GF-D8 (cell line): Measurements from ENCODE around the gene GRHL3.

Experiments
- DNase-seq: peaks from one replicate; lab custom pipeline; 2025; lab: John Stamatoyannopoulos, UW

Gene GRHL3

GRCh38 chr1:24343412-24344089 is 24.4 kb downstream of the GRHL3 start:
- no peak for DNase-seq

DNA sequence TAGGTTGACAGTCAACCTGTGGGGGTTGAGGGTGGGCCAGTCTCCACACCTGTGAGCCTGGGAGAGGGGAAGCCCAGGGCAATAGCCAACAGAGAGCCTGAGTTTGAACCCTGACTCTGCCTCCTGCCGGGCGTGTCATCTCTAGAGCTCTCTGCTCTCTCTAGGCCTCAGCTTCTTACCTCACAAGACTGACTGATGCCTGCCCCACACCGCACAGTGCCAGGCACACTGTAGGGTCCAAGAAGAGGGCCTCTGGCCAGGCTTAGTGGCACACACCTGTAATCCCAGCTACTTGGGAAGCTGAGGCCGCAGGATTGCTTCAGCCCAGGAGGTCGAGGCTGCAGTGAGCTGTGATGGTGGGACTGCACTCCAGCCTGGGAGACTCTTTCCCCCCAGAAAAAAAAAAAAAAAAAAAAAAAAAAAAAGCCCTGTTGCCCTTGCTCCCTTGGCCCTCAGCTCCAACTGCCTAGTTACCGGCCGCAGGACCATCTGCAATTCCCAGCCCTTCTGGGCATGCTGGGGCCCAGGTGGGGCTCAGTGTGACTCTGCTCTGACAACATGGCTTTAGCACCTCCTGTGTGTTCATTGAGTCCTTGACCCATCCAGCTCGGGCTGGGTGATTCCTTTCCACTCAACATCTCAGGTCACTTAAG is 25.1 kb downstream of the GRHL3 start:
- DNase-seq, result no peak

DNA sequence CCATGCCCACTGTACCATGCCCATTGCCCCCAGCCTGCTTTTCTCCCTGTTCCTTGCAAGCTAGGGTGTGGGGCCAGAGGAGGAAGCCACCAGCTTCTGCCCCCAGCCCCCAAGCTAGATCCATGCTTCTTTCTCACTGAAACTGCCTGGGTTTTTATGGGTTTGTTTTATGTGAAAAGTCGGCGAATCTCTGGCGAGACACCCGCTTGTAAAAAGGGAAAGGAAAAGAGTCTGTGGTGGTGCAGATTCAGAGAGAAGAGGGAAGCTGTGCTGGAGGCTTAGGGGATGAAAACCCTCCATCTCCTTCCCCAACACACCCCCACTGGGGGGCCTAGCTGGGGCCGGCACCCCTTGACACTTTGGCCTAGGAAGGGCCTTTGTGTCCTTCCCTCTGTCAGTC is 26.2 kb downstream of the GRHL3 start:
- DNase-seq, result no peak

DNA sequence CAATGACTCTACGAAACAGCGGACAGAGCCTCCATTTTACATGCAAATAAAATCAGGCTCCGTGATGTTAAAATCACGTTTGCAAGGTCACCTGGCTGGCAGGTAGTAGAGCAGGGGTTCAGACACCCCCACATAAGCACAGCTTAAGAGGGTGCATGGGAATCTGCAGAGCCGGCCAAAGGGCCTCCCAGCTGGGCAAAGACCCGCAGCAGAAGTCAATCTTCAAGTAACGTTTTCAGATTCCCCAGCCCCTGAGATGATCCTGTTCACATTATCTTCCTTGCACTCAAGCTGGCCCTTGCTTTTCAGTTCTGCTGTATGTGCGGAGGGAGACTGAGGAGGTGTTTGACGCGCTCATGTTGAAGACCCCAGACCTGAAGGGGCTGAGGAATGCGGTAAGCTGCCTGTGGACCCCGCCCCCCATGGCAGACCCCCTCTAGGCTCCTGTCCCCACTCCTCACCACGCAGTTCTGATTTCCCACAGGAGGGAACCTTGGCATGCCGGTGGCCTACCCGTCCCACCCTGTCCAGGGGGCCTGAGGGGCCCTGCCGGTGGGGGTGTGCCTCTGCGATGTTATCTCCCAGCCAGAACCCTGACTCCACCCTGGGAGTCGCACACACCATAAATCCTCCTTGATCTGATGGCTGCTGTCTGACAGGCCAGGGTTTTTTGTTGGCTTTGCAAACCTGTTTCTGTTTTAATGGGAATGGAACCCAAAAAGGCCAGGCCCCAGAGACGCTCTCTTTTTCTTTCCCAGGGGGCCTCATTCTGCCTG is 28.2 kb downstream of the GRHL3 start:
- DNase-seq, result no peak

- no peak for DNase-seq
These were observed 29.0 kb downstream of the GRHL3 start for GRCh38 chr1:24348196-24348595.

GRCh38 chr1:24349891-24350290 is 30.7 kb downstream of the GRHL3 start:
- no peak for DNase-seq

GRCh38 chr1:24351247-24351646 is 32.1 kb downstream of the GRHL3 start:
- DNase-seq, result no peak

GRCh38 chr1:24351918-24352627 is 32.9 kb downstream of the GRHL3 start:
- no peak for DNase-seq

DNA sequence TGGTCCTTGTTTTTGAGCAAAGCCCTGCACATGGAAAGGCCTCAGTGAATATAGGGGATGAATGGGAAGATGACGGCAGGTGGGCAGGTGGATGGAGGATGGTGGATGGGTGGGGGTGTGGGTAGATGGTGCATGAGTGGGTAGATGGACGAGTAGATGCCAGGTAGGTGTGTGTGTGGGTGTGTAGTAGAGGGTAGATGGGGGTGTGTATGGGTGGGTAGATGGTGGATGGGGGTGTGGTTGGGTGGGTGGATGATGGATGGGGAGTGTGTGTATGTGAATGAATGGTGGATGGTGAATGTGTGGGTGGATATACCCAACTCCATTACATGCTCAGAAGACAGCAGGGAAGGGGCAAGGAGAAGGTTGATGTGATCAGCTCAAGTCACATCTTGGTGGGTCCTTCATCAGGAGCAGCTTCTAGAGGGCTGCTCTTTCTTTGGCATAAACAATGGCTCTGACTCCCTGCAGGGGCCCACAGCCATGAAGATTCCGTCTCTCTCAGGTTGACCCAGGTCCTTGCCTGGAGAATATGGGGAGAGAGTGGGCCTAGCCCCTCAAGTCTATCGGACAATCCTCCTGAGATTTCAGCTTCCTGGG is 34.2 kb downstream of the GRHL3 start:
- DNase-seq, result no peak

DNA sequence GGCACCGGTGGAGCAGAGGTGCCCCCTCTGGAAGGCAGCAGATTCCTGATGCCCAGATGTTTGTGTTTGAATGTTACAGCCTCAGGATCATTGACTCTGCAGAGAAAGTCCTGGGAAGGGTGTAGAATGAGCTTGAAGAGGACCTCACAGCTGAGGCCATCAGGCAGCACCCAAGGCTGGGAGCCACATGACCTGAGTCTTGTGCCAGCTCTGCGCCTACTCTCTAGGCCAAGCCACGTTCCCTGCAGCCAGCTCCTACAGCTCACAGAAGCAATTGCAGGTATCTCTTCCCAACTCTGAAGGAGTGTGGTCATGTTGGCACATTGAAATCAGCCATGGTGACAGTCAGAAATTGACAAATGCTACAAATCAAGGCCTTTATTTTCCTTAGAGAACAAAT is 36.3 kb downstream of the GRHL3 start:
- DNase-seq, result no peak

DNA sequence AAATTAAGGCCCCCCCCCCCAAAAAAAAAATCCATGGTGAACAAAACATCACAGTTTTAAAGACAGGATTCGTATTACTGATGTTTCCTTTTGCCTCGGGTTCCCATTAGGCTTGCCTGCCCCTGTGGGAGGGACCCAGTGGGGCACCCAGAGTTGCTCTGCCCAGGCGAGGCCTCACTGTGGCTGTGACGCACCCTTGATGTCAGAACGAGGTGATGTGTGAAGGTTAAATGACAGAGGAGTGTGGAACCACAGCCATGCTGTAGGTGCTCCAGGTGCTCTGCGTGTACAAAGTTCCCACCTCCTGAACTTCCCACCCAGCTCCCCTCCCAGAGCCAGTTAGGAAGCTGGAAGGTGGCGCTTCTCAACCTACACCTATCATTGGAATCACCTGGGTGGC is 37.9 kb downstream of the GRHL3 start:
- DNase-seq, result no peak

DNA sequence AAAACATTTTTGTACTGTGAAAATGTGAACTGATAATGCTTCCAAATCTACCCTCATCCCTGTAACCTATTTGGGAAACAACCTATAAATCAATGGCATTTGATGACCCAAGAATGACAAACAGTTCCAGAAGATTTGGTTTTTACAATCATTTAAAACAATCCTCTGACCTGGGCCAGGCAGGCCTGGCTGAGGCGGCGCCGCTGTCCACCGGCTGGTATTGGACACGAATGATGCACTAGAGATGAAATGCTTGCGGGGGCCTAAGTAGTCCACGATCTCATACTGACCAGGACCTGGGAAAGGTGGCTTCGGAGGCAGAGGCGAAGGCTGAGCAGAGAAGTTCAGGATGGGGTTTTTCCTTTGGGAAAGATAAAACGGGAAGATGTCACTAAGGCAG is 41.5 kb downstream of the GRHL3 start:
- DNase-seq, result no peak

GRCh38 chr1:24361811-24362210 is 42.7 kb downstream of the GRHL3 start:
- no peak for DNase-seq

- no peak for DNase-seq
These were observed 43.2 kb downstream of the GRHL3 start for GRCh38 chr1:24362396-24362795.

- DNase-seq, result no peak
These were observed 43.9 kb downstream of the GRHL3 start for GRCh38 chr1:24362982-24363614.

- no peak for DNase-seq
These were observed 44.8 kb downstream of the GRHL3 start for GRCh38 chr1:24363994-24364393.

- no peak for DNase-seq
These were observed 45.4 kb downstream of the GRHL3 start for GRCh38 chr1:24364605-24364974.

- DNase-seq, result no peak
These were observed 46.0 kb downstream of the GRHL3 start for GRCh38 chr1:24364975-24365678.

GRCh38 chr1:24366707-24367106 is 47.5 kb downstream of the GRHL3 start:
- no peak for DNase-seq

- no peak for DNase-seq
These were observed 50.0 kb downstream of the GRHL3 start for GRCh38 chr1:24369199-24369598.

DNA sequence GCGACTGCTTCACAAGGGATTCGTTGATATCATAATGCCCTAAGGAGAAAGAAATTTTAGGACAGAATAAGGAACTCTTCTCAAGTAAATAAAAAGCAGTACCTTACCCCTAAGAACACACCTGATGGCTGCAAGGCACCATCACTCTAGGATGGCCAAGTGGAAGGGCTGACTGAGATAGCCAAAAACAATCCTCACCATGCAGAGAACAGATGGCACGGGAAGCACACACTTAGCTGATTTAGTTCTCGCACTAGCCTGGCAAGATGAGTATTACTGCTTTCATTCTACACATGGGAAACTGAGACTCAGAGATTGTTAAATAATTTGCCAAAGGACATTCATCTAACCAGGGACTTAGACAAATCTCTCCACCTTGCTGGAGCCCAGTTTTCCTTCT is 50.6 kb downstream of the GRHL3 start:
- no peak for DNase-seq
